Choroid plexus epithelial cell (primary cell): ENCODE data around the gene SAMD8.

ENCODE experiments used
- DNase-seq: peaks from one replicate; pipeline ENCODE4 v3.0.0-alpha.2; 2010; ENCODE audit warnings: low read depth
- H3K4me3 ChIP-seq: 2 replicates; pipeline ENCODE4 v1.5.1; 2011; ENCODE audit warnings: low read depth, mild to moderate bottlenecking, control low read depth, low read length, moderate library complexity
- TF ChIP-seq, protein P1 (sequence below): conservative IDR thresholded peaks from 2 replicates; pipeline ENCODE4 v1.5.1; 2011; ENCODE audit warnings: low read depth, mild to moderate bottlenecking, control low read depth, inconsistent platforms, low read length, moderate library complexity

The SAMD8 gene

DNA sequence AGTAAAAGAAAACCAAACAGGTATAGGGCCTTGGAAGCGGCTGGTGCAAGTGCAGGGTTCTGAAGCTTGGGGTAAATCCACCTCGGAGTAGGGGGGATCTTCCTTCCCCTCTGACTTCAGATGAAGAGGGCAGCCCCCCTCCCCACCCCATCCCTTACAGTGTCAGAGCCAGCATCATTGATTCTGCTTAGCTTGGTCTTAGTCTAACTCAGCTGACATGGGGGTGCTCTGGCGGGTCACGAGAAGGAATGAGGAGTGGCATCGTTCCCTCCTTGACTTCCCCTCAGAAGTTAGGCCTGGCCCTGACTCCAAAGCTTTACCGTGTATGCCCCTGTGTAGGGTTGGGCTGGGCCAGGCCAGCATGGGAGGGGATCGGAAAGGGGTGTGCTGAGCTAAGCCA, 44.2 kb upstream of the SAMD8 start:
- no peak overlapping the region for H3K4me3 ChIP-seq
- no peak for DNase-seq
- TF ChIP-seq, protein P1, sequence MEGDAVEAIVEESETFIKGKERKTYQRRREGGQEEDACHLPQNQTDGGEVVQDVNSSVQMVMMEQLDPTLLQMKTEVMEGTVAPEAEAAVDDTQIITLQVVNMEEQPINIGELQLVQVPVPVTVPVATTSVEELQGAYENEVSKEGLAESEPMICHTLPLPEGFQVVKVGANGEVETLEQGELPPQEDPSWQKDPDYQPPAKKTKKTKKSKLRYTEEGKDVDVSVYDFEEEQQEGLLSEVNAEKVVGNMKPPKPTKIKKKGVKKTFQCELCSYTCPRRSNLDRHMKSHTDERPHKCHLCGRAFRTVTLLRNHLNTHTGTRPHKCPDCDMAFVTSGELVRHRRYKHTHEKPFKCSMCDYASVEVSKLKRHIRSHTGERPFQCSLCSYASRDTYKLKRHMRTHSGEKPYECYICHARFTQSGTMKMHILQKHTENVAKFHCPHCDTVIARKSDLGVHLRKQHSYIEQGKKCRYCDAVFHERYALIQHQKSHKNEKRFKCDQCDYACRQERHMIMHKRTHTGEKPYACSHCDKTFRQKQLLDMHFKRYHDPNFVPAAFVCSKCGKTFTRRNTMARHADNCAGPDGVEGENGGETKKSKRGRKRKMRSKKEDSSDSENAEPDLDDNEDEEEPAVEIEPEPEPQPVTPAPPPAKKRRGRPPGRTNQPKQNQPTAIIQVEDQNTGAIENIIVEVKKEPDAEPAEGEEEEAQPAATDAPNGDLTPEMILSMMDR = no peak

DNA sequence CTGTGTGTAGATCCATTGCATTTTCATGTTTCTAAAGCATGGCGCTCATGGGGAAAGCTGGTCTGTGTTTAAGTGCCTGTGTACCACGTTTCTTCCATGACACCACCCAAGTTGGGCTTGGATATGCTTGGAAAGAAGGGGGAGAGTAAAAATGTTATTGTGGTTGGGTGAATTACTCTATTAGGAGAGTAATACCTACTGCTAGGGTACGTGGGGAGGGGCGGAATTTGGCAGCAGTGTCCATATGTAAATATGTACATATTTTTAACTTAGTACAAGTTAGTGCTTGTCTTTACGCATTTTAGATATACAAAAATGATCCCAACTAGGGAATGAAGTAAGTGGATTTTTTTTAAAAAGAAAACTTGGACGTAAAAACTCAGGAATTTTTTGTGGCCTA, 42.9 kb upstream of the SAMD8 start:
- no peak for DNase-seq
- H3K4me3 ChIP-seq = no peak overlapping the region
- TF ChIP-seq, protein P1 = no peak

DNA sequence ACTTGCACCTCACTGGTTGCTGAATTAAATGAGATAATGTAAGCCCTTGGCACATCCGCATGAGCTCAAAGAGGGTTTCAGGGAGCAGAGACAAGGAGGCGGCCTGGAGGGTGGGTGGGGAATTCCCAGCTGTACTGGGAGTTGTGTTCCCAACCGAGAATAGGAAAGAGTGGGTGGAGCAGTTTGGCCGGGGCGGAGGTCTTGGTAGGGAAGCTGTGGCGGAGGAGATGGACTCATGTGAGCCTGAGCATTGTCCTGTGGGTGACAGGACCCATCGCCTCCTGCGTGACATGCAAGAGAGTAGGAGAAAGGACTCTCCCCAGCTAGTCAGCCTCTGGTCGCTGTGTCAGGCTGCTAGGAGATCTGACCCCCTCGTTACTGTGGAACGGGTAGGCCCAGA, 41.0 kb upstream of the SAMD8 start:
- DNase-seq = no peak
- H3K4me3 ChIP-seq = no peak overlapping the region
- TF ChIP-seq, protein P1 = no peak

DNA sequence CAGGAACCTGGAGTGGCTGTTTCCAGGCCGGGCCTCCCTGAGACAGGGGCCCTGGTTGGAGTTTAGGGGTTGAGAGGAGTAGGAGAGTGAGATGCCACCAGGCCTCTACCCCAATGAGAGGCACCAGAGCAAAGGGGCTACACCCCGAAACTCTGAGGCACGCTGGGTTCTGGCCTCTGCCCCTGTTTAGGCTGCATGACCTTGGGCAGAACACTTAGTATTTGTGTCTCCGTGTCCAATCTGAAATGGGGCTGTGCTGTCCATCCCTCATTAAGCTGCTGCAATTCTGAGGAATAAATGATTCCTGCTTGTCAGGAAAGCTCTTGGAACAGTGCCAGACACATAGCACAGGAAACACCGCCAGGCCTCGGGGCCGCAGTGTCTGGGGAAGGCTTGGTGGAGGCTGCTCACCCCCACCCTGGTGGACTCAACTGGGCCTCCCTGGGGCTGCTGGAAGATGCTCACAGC, 40.5 kb upstream of the SAMD8 start:
- no peak overlapping the region for H3K4me3 ChIP-seq
- DNase-seq = peak; percentile 56
- TF ChIP-seq, protein P1 = no peak

DNA sequence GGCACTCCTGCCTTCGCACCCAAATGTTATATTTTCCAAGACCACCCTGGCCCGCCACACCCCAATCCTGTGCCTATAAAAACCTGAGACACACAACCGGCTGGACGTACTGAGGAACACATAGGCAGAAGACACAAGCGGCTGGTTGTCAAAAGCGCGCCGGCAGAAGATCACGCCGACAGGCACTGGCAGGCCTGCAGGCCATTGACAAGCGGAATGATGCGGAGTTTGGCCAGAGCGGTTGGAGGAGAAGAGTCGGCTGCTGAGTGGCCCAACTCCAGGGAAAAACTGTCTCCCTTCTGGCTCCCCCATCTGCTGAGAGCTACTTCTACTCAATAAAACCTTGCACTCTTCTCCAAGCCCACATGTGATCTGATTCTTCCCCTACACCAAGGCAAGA, 39.7 kb upstream of the SAMD8 start:
- DNase-seq = no peak

DNA sequence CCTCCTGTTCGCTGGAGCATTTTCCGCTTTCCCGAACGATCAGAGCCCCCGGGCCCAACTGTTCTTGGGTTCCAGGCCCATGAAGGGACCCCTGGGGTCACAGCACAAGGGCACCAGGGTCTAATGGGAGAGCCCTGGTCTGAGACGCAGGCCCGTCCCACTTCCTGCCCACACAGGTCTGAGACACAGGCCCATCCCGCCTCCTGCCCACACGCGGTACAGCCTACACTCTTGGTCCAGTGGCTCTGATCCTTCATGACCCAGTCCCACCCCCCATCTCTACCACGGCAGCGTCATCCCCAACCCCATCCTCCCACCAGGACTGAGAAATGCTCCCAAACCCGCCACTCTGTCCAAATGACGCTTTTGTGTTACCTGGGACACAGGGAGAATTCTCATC, 38.7 kb upstream of the SAMD8 start:
- TF ChIP-seq, protein P1 = no peak
- no peak for DNase-seq
- no peak overlapping the region for H3K4me3 ChIP-seq

More for the DNA sequence above, 39.7 kb upstream of the SAMD8 start:
- no peak overlapping the region for H3K4me3 ChIP-seq
- TF ChIP-seq, protein P1 = no peak

DNA sequence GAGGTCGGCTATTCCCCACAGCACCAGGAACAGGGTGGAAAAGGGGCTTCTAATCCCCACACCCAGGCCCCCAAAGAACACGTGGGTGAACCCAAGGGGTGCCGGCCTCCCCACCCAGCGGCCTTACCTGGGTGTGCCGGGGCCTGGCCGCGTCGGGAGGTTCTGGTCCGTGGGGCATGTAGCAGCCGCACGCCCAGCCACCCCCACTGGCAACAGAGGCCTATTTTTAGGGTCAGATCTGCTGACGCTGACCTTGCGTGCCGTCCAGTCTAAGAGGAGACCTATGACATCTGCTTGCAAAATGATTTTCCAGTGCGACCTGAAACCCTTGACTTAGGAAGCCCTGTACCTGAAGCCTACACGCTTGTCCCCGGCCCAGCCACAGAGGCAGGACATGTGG, 38.0 kb upstream of the SAMD8 start:
- DNase-seq = no peak
- TF ChIP-seq, protein P1 = no peak
- no peak overlapping the region for H3K4me3 ChIP-seq
